Measurements from ENCODE around the gene TSTD1. TPM values are rescaled to one million over a fixed set of nuclear protein-coding genes. Genes with fewer than 3 reads are reported as not detected.

The TSTD1 gene
- total RNA-seq, 1 experiment from 2014 or later = not detected

Other genes with a start within 250 kb of the TSTD1 start
- not detected in 2 replicates for gene LY9, start 242.8 kb downstream of the TSTD1 start, total RNA-seq (2014; rRNA removed; shearing (Covaris generic))
- not detected in 2 replicates for gene CD244, start 176.1 kb downstream of the TSTD1 start, total RNA-seq (2014; rRNA removed; shearing (Covaris generic))
- gene ITLN1, start 153.8 kb downstream of the TSTD1 start, total RNA-seq (2014; rRNA removed; shearing (Covaris generic)) = not detected in 2 replicates
- gene ITLN2, start 84.2 kb downstream of the TSTD1 start, total RNA-seq (2014; rRNA removed; shearing (Covaris generic)) = not detected in 2 replicates
- not detected in 2 replicates for gene F11R, start 17.8 kb downstream of the TSTD1 start, total RNA-seq (2014; rRNA removed; shearing (Covaris generic))
- 65.6 and 66.4 TPM in 2 replicates for gene USF1, start 7.0 kb upstream of the TSTD1 start, total RNA-seq (2014; rRNA removed; shearing (Covaris generic))
- 0.12 and 0.23 TPM in 2 replicates for gene ARHGAP30, start 30.9 kb upstream of the TSTD1 start, total RNA-seq (2014; rRNA removed; shearing (Covaris generic))
- gene NECTIN4, start 50.6 kb upstream of the TSTD1 start, total RNA-seq (2014; rRNA removed; shearing (Covaris generic)) = 0.04 TPM in 1 of 2 replicates, not detected in the other
- gene KLHDC9, start 59.4 kb upstream of the TSTD1 start, total RNA-seq (2014; rRNA removed; shearing (Covaris generic)) = not detected in 2 replicates
- gene PFDN2, start 79.1 kb upstream of the TSTD1 start, total RNA-seq (2014; rRNA removed; shearing (Covaris generic)) = 78.2 and 78.5 TPM in 2 replicates
- 12.8 and 17.2 TPM in 2 replicates for gene NIT1, start 79.1 kb upstream of the TSTD1 start, total RNA-seq (2014; rRNA removed; shearing (Covaris generic))
- 19.4 and 24.1 TPM in 2 replicates for gene DEDD, start 93.7 kb upstream of the TSTD1 start, total RNA-seq (2014; rRNA removed; shearing (Covaris generic))
- 51.6 and 53.0 TPM in 2 replicates for gene UFC1, start 115.0 kb upstream of the TSTD1 start, total RNA-seq (2014; rRNA removed; shearing (Covaris generic))
- gene USP21, start 120.5 kb upstream of the TSTD1 start, total RNA-seq (2014; rRNA removed; shearing (Covaris generic)) = 16.0 and 17.6 TPM in 2 replicates
- gene PPOX, start 127.5 kb upstream of the TSTD1 start, total RNA-seq (2014; rRNA removed; shearing (Covaris generic)) = 11.1 and 13.5 TPM in 2 replicates
- gene B4GALT3, start 138.5 kb upstream of the TSTD1 start, total RNA-seq (2014; rRNA removed; shearing (Covaris generic)) = 31.4 and 36.3 TPM in 2 replicates
- gene ADAMTS4, start 160.1 kb upstream of the TSTD1 start, total RNA-seq (2014; rRNA removed; shearing (Covaris generic)) = 9.6 and 11.0 TPM in 2 replicates
- gene NDUFS2, start 163.4 kb upstream of the TSTD1 start, total RNA-seq (2014; rRNA removed; shearing (Covaris generic)) = 60.3 and 60.5 TPM in 2 replicates
- 0.28 and 0.30 TPM in 2 replicates for gene FCER1G, start 176.3 kb upstream of the TSTD1 start, total RNA-seq (2014; rRNA removed; shearing (Covaris generic))
- gene APOA2, start 184.7 kb upstream of the TSTD1 start, total RNA-seq (2014; rRNA removed; shearing (Covaris generic)) = not detected in 2 replicates
- 8.0 and 8.9 TPM in 2 replicates for gene TOMM40L, start 187.1 kb upstream of the TSTD1 start, total RNA-seq (2014; rRNA removed; shearing (Covaris generic))
- gene NR1I3, start 199.2 kb upstream of the TSTD1 start, total RNA-seq (2014; rRNA removed; shearing (Covaris generic)) = not detected in 2 replicates
- gene PCP4L1, start 219.8 kb upstream of the TSTD1 start, total RNA-seq (2014; rRNA removed; shearing (Covaris generic)) = 0.28 TPM in 1 of 2 replicates, not detected in the other

All from SJCRH30 (cell line).